Activated CD4-positive, CD25-positive, alpha-beta regulatory T cell treated with anti-CD3 and anti-CD28 coated beads, Interleukin-2, amount 50 U/mL, for 72 hours (primary cell): Measurements from ENCODE around the gene FUT8.
"Not testable (repeated sequence)": the region's sequence is repeated elsewhere in the genome, so short reads cannot be mapped to it uniquely, and the experiment has no call there.

Source experiments
- DNase-seq: peaks from one replicate; pipeline ENCODE4 v3.0.0; 2021

Gene FUT8

GRCh38 chr14:65419593-65420252, 7.2 kb downstream of the FUT8 start:
- DNase-seq: no peak

GRCh38 chr14:65421201-65421981, 8.9 kb downstream of the FUT8 start:
- no peak for DNase-seq

- no peak for DNase-seq
Observed at GRCh38 chr14:65422088-65422834, 9.7 kb downstream of the FUT8 start.

GRCh38 chr14:65423982-65424381, 11.5 kb downstream of the FUT8 start:
- no peak for DNase-seq

- DNase-seq: no peak
Observed at GRCh38 chr14:65424531-65424930, 12.0 kb downstream of the FUT8 start.

GRCh38 chr14:65425885-65426284, 13.4 kb downstream of the FUT8 start:
- DNase-seq: no peak

- not testable (repeated sequence) for DNase-seq
Observed at GRCh38 chr14:65426902-65427301, 14.4 kb downstream of the FUT8 start.

- DNase-seq: no peak
Observed at GRCh38 chr14:65428691-65429090, 16.2 kb downstream of the FUT8 start.

GRCh38 chr14:65429757-65430156, 17.2 kb downstream of the FUT8 start:
- DNase-seq: no peak

- DNase-seq: no peak
Observed at GRCh38 chr14:65431245-65431644, 18.7 kb downstream of the FUT8 start.

GRCh38 chr14:65431951-65432350, 19.4 kb downstream of the FUT8 start:
- no peak for DNase-seq

GRCh38 chr14:65432361-65432948, 19.9 kb downstream of the FUT8 start:
- no peak for DNase-seq

- DNase-seq: no peak
Observed at GRCh38 chr14:65433157-65433556, 20.6 kb downstream of the FUT8 start.

- DNase-seq: no peak
Observed at GRCh38 chr14:65433646-65434045, 21.1 kb downstream of the FUT8 start.

GRCh38 chr14:65434216-65434850, 21.8 kb downstream of the FUT8 start:
- no peak for DNase-seq

- DNase-seq: no peak
Observed at GRCh38 chr14:65438266-65438933, 25.9 kb downstream of the FUT8 start.

GRCh38 chr14:65439117-65439516, 26.6 kb downstream of the FUT8 start:
- DNase-seq: no peak

- DNase-seq: no peak
Observed at GRCh38 chr14:65440230-65440629, 27.7 kb downstream of the FUT8 start.

- no peak for DNase-seq
Observed at GRCh38 chr14:65444230-65444629, 31.7 kb downstream of the FUT8 start.

- DNase-seq: no peak
Observed at GRCh38 chr14:65446159-65446558, 33.6 kb downstream of the FUT8 start.

- no peak for DNase-seq
Observed at GRCh38 chr14:65449647-65450046, 37.1 kb downstream of the FUT8 start.

- DNase-seq: no peak
Observed at GRCh38 chr14:65453807-65454480, 41.4 kb downstream of the FUT8 start.
